ENCODE results near the gene EPN1. TPM values are rescaled to one million over a fixed set of nuclear protein-coding genes. Genes with fewer than 3 reads are reported as not detected.
A peak's percentile ranks its signal among the peaks of the same experiment; 100 is the strongest.

Gene EPN1
- total RNA-seq, 1 experiment from 2014 or later: 45.6 TPM

DNA sequence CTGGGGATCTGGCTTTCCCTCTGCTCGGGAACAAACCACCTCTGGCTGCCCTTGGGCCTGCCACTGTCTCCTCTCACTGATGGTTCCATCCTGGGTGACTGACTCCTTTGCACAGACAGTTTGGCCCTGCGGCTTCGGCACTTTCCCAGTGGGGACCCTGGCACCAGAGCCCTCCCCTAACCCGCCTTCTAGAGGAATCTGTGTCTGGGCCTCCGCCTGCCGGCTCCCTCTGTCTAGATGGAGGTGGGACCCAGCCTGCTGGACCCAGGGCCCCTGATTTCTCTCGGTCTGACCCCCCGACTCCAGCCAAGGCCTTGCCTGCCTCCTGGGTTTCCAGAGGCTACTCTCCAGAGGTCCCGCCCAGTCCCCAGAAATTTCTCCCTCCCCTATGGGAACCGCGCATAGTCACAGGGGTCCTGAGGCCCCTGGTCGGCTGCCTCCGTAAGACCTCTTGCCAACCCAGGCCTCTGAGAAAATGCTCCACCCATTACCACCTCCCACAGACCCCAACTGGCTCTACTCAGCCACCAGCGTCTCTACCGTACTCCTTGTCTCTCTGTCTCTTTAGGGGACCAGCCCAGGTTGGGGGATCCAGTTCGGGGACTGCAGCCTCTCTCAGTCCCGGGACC lies 24.3 kb upstream of the EPN1 start:
- Histone ChIP-seq H3K27ac (no peak overlapping the region), H3K4me1 (no peaks in the 10 kb centered on the region), H3K27me3 (no peaks in the 10 kb centered on the region), H3K9me3 (replicated peaks) (no peaks in the 10 kb centered on the region), H3K4me3 (no peak overlapping the region), H3K36me3 (peaks cover 8% of the 10 kb centered on the region)
- DNase-seq: no peak

DNA sequence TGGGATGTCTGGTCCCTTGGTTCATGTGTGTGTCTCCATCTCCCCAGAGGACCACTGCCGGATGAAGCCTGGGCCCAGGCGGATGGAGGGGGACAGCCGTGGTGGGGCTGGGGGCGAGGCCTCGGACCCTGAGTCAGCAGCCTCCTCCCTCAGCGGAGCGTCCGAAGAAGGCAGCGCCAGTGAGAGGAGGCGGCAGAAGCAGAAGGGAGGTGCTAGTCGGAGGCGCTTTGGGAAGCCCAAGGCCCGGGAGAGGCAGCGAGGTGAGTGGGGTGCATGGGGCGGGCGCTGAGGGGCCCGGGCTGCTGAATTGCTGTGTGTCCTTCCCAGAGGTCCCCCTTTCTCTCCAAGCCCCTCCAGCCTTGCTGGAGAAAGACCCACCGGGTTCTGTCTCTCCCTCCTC lies 23.8 kb upstream of the EPN1 start:
- Histone ChIP-seq H3K4me1 (no peaks in the 10 kb centered on the region), H3K27me3 (no peaks in the 10 kb centered on the region), H3K36me3 (peaks cover 8% of the 10 kb centered on the region; the same call in 1 of the 2 replicates), H3K9me3 (replicated peaks) (no peaks in the 10 kb centered on the region), H3K4me3 (no peak overlapping the region), H3K27ac (no peak overlapping the region)
- DNase-seq: no peak

DNA sequence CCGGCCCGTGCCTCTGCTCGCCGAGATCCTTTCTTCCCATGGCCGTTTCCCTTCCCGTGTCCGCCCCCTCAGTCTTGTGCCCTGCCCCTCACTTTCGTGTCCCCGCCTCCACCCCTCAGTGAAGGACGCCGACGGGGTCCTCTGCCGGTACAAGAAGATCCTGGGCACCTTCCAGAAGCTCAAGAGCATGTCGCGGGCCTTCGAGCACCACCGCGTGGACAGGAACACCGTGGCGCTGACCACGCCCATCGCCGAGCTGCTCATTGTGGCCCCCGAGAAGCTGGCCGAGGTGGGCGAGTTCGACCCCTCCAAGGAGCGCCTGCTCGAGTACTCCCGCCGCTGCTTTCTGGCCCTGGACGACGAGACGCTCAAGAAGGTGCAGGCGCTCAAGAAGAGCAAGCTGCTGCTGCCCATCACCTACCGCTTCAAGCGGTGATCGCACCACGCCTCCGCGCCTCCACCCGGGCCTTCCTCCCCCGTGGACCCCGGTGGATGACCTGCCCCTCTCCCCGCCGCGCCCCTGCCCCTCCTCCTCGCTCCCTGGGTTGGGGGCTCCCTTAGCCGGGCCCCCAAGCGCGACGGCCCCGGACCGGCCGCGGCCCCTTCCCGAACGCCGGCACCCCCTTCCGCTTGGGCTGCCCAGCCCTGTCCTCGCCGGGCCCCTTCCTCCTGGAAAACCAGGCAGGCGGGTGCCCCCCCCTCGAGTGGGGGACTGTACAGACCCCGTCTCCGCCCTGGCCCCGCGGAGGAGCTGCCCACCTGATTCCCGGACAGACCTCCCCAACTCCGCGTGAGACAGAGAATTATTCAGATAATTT lies 22.5 kb upstream of the EPN1 start:
- Histone ChIP-seq H3K4me1 (0 out of 2 replicates have a peak, but pooled peaks cover 5% of the 10 kb centered on the region), H3K36me3 (peaks cover 7% of the 10 kb centered on the region; the same call in 1 of the 2 replicates), H3K27me3 (no peaks in the 10 kb centered on the region), H3K4me3 (no peak overlapping the region), H3K27ac (no peak overlapping the region), H3K9me3 (replicated peaks) (no peaks in the 10 kb centered on the region)
- no peak for DNase-seq

DNA sequence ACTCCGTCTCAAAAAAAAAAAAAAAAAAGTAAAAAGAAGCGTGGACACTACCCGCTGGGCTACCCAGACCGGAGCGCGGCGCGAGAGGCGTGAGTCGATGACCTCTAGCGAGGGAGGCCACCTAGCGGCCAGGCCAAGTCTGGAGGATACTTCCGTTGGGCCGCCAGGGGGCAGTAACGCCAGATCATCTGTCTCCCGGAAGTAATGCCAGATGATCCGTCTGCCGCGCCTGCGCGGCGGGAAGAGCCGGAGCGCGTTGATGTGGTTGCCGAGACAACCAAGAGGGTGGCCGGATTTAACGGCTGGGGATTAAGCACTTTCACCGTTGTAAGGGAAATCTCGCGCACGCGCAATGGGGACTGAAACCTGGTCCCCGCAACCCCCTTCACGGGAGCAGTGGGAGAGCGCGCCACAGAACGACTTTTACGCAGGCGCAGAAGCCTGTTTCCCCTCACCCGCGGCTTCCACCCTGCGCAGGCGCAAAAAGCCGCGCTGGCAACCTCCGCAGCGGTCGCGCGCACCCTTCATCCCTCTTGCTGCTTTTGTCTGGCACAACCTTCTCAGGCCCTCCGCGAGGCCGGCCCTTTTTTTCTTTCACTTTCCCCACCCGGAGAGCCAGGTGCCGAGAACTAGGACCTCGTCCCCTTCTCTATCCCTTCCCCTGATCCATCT lies 21.2 kb upstream of the EPN1 start:
- peaks cover 7% of the 10 kb centered on the region; the same call in 1 of the 2 replicates for H3K36me3 ChIP-seq
- peak overlapping the region; percentile 98 for H3K27ac ChIP-seq
- H3K4me1 ChIP-seq: 0 out of 2 replicates have a peak, but pooled peaks cover 5% of the 10 kb centered on the region
- H3K9me3 ChIP-seq (replicated peaks): no peaks in the 10 kb centered on the region
- H3K4me3 ChIP-seq: peak overlapping the region; percentile 87
- peak; percentile 99 for DNase-seq
- no peaks in the 10 kb centered on the region for H3K27me3 ChIP-seq

DNA sequence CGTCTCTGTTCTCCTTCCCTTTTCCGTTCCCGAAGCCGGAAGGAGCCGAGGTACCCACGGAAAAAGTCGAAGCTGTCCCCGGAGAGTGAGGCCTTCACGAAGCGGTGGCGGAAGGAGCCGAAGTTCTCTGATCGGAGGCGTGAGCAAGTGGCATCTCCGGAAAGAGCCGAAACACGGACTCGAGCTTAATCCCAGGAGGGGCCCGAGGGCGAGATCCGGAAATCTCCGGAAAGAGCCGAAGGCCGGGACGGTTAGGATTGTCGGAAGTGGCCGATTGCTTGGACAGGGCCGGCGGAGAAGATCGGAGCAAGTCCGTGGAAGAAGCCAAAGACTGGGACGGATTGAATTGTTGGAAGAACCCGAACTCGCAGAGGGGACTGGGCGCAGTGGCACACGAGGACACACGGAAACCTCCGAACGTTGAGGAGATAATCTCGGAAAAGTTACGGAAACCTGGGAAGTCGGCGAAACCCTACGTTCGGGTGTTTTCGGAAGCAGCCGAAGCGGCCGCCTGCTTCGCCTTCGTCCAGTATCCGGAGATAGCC lies 20.6 kb upstream of the EPN1 start:
- H3K27me3 ChIP-seq: no peaks in the 10 kb centered on the region
- no peaks in the 10 kb centered on the region for H3K9me3 ChIP-seq (replicated peaks)
- peaks cover 9% of the 10 kb centered on the region; the same call in 1 of the 2 replicates for H3K36me3 ChIP-seq
- peak; percentile 99 for DNase-seq
- peak overlapping the region; percentile 87 for H3K4me3 ChIP-seq
- H3K27ac ChIP-seq: peak overlapping the region; percentile 98
- H3K4me1 ChIP-seq: 0 out of 2 replicates have a peak, but pooled peaks cover 5% of the 10 kb centered on the region

DNA sequence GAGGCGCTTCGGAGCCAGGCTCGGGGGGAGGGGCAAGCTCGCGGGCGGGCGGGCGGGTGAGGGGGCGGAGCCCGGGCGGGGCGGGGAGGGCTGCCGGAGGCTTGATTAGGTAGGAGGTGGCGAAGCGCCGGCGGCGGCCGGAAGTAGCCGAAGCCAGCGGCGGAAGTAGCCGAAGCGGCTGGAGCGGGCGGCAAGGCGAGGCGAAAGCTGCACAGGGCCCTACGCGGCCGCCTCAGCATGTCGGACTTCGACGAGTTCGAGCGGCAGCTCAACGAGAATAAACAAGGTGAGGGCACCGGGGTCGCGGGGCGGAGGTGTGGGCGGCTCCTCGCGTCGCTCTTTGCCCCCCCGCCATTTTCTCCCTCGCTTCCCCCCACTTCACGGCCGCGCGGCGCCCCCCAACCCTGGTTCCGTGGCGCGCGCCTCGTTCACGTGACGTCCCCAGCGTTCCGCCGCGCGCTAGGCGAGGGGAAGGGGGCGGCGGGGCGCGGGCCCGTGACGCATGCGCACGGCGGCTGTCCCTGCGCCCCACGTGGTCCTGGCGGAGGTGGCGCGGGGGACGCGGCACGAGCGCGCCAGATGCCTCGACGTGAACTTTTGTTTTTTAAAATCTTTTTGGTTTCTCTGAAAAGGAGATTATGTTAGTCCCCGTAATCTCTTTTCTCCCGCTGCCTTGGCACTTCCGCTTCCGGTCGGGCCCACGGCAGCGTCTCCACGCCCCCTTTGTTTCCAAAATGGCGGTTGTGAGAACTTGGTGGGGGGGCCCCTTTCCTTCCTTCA lies 20.0 kb upstream of the EPN1 start, which contains the start of gene U2AF2:
U2AF2 (plus strand) TSS at position 168 of the 780 bp plus-strand sequence; CDS start at position 238, 70 bp downstream.
- peak; percentile 94 to 95 for DNase-seq
- no peaks in the 10 kb centered on the region for H3K9me3 ChIP-seq (replicated peaks)
- H3K4me1 ChIP-seq: 0 out of 2 replicates have a peak, but pooled peaks cover 5% of the 10 kb centered on the region

DNA sequence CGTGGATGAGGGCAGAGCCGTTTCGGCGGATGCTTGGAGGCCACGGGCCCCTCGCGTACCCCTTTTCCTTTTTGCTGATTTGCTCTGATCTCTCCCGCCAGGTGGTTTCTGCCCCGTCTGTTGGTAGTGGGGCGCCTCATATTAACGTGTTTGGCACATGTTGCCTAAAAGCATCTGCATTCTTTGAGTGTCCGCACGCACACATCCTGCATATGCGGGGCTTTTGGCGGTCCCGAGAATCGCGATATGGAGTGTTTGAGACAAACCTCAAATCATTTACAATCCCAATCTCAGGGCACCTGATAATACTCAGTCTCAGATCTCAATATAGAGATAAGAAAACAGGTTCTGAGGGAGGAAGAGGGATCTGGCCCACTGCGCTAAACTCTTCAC lies 19.4 kb upstream of the EPN1 start:
- H3K27me3 ChIP-seq: no peaks in the 10 kb centered on the region
- peak overlapping the region; percentile 98 for H3K27ac ChIP-seq
- H3K4me3 ChIP-seq: peak overlapping the region; percentile 87
- DNase-seq: no peak
- H3K36me3 ChIP-seq: peaks cover 14% of the 10 kb centered on the region; the same call in 1 of the 2 replicates
- H3K9me3 ChIP-seq (replicated peaks): no peaks in the 10 kb centered on the region
- 0 out of 2 replicates have a peak, but pooled peaks cover 5% of the 10 kb centered on the region for H3K4me1 ChIP-seq

More for the DNA sequence above, 20.0 kb upstream of the EPN1 start, which contains the start of gene U2AF2:
- Histone ChIP-seq H3K4me3 (peak within 1 kb of the TSS; percentile 87), H3K27me3 (no peaks in the 10 kb centered on the region), H3K36me3 (peaks cover 14% of the 10 kb centered on the region; the same call in 1 of the 2 replicates), H3K27ac (peak within 1 kb of the TSS; percentile 98)

DNA sequence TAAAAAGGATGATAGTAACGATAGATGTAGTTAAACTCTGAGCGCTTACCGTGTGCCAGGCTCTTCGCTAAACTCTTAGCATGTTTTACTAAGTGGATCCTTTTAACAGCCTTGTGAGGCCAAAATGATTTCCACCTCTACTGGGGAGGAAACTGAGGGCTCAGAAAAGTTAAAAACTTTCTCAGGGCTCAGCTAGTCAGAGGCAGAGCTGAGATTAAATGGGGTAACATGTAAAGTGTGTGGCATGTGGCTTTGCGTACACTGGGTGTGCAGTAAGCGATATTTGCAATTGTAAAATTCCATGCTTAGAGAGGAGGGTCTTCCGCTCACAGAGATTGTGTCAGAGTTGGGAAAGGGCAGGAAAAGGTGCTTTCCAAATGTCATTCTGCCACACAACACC lies 18.5 kb upstream of the EPN1 start:
- Histone ChIP-seq H3K27me3 (no peaks in the 10 kb centered on the region), H3K9me3 (replicated peaks) (no peaks in the 10 kb centered on the region), H3K27ac (no peak overlapping the region), H3K4me1 (0 out of 2 replicates have a peak, but pooled peaks cover 5% of the 10 kb centered on the region), H3K36me3 (peaks cover 15% of the 10 kb centered on the region), H3K4me3 (peak overlapping the region; percentile 87)
- no peak for DNase-seq

DNA sequence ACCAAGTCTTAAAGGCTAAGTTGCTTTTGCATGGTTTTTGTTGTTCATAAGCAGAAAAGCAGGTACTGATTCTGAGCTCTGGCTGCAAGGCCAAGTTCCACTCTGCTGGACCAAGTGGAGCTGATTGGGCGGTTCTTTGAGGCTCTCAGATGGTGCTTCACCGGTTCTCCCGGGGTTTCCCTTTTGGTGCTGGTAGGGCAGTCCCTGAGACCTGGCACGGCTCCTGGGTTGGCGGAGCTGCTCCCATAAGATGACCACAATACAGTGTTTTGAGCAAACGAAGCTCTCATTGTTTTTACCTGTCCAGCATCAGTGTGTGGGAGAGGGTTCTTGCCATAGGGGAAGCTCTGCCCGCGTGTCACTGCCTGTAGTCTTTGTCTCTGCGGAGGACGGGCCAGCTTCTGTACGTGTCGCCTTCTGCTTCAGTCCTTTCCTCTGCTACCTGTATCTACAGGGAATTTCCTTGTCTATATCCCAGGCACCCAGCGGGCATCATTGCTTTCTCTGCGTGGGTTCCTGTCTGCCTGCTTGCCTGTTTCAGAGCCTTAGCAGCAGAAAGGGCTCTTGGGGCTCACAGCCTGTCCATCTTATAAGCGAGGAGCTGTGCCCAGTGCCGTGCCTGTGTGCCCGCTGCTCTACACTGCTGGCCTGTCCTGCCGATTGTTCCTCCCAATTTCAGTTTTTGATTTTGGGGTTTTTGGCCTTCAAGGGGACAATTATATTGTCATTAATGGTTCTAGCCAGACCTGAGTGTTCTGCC lies 17.9 kb upstream of the EPN1 start:
- Histone ChIP-seq H3K9me3 (replicated peaks) (no peaks in the 10 kb centered on the region), H3K27me3 (no peaks in the 10 kb centered on the region), H3K4me1 (0 out of 2 replicates have a peak, but pooled peaks cover 5% of the 10 kb centered on the region), H3K27ac (no peak overlapping the region), H3K36me3 (peaks cover 22% of the 10 kb centered on the region), H3K4me3 (no peak overlapping the region)
- no peak for DNase-seq

DNA sequence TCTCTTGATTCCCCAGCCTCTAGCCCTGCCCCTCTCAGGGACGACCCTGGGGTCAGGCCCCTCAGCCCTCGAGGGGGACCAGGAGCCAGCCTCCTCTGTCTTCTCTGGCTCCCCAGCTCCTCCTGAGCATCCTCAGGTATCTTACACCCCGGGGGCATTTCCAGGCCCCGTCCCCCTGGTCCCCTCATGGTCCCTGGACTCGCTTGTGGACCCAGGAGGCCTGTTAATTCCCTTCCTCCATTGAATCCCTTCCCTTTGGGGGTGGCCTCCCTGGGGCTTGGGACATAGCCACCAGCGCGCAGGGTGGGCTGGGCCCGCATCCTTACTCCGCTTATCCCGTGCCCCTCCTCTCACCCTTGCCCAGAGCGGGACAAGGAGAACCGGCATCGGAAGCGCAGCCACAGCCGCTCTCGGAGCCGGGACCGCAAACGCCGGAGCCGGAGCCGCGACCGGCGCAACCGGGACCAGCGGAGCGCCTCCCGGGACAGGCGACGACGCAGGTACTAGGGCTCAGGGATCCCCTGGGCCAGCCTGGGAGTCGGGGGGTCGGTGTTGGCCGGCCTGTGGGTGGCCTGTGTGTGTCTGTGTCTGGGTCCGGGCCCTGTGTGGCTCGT lies 16.1 kb upstream of the EPN1 start:
- no peak for DNase-seq
- H3K27ac ChIP-seq: no peak overlapping the region
- no peaks in the 10 kb centered on the region for H3K9me3 ChIP-seq (replicated peaks)
- H3K4me3 ChIP-seq: no peak overlapping the region
- H3K4me1 ChIP-seq: 0 out of 2 replicates have a peak, but pooled peaks cover 5% of the 10 kb centered on the region
- no peaks in the 10 kb centered on the region for H3K27me3 ChIP-seq
- H3K36me3 ChIP-seq: peaks cover 38% of the 10 kb centered on the region

DNA sequence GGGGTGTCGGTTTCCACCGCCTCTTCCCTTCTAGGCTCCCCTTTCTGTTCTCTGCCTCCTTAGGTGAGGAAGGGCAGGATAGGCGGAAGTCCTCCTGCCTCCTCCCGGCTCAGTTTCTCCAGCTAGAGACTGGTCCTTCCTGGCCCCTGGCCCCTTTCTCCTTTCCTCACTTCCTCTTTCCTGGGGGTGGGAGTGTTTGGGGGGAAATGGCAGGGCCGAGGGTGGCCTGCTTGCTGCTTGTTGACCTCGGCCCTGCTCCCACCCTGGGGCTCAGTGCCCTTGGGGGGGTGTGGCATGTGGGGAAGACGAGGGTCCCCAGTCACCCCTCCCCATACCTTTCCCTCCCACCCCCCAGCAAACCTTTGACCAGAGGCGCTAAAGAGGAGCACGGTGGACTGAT lies 15.2 kb upstream of the EPN1 start:
- H3K36me3 ChIP-seq: peaks cover 45% of the 10 kb centered on the region
- H3K9me3 ChIP-seq (replicated peaks): no peaks in the 10 kb centered on the region
- 0 out of 2 replicates have a peak, but pooled peaks cover 5% of the 10 kb centered on the region for H3K4me1 ChIP-seq
- H3K27ac ChIP-seq: no peak overlapping the region
- no peak for DNase-seq
- no peaks in the 10 kb centered on the region for H3K27me3 ChIP-seq
- H3K4me3 ChIP-seq: no peak overlapping the region

DNA sequence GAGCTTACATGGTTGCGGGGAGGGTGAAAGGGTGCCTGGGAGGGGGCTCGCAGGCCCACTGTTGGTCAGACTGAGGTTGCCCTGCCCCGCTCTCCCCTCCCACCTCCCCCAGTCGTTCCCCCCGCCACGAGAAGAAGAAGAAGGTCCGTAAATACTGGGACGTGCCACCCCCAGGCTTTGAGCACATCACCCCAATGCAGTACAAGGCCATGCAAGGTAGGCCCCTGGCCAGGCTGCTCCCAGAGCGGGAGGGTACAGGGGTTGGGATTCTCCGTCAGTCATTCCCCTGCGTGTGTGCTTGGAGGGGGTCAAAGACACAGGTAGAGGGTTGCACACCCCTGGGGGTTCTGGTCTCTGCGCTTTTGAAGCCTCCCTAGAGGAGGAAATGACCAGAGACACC lies 14.6 kb upstream of the EPN1 start:
- no peak for DNase-seq
- H3K4me3 ChIP-seq: no peak overlapping the region
- no peak overlapping the region for H3K27ac ChIP-seq
- 0 out of 2 replicates have a peak, but pooled peaks cover 5% of the 10 kb centered on the region for H3K4me1 ChIP-seq
- H3K36me3 ChIP-seq: peaks cover 46% of the 10 kb centered on the region
- H3K9me3 ChIP-seq (replicated peaks): no peaks in the 10 kb centered on the region
- H3K27me3 ChIP-seq: no peaks in the 10 kb centered on the region

DNA sequence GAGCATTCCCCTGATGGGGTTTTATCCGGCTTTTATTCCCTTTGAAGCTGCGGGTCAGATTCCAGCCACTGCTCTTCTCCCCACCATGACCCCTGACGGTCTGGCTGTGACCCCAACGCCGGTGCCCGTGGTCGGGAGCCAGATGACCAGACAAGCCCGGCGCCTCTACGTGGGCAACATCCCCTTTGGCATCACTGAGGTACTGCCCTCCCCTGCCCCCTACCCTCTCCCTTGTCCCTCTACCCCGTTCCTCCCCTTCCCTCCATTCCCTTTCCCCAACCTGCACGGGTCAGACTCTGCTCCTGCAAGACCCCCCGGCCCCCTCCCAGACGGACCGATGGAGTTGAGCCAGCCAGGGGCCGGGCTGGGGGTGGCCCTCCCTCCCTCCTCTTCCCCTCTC lies 14.0 kb upstream of the EPN1 start:
- no peak for DNase-seq
- no peak overlapping the region for H3K27ac ChIP-seq
- peaks cover 52% of the 10 kb centered on the region for H3K36me3 ChIP-seq
- H3K27me3 ChIP-seq: no peaks in the 10 kb centered on the region
- H3K4me1 ChIP-seq: 0 out of 2 replicates have a peak, but pooled peaks cover 5% of the 10 kb centered on the region
- H3K9me3 ChIP-seq (replicated peaks): no peaks in the 10 kb centered on the region
- no peak overlapping the region for H3K4me3 ChIP-seq
